ENCODE data around the gene INPP5D. TPM values are rescaled to one million over a fixed set of nuclear protein-coding genes. Genes with fewer than 3 reads are reported as not detected.
"Not testable (repeated sequence)": the region's sequence is repeated elsewhere in the genome, so short reads cannot be mapped to it uniquely, and the experiment has no call there.

INPP5D gene
- total RNA-seq, 1 experiment from 2014 or later = 0.74 TPM

DNA sequence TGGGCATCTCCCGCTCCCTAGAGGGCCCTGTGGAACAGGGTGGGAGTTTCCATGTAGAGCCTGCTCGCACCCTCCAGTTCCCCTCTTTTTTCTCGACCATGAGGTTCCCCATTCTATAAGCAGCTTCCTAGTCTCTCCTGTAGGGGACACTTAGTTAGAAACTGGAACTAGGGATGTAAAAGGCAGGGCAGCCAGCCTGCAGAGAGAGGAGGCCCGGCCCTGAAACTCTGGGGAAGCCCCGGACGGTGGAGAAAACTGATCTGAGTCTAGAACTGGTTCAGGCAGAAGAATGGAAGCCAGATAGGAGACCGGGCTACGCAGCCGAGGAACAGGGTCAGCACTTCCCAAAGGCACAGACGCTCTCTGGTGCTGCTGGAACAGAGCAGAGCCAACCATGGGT lies 139.7 kb downstream of the INPP5D start:
- no peaks in the 10 kb centered on the region for H3K27me3 ChIP-seq (ENCODE audit: insufficient read depth, low read depth)

DNA sequence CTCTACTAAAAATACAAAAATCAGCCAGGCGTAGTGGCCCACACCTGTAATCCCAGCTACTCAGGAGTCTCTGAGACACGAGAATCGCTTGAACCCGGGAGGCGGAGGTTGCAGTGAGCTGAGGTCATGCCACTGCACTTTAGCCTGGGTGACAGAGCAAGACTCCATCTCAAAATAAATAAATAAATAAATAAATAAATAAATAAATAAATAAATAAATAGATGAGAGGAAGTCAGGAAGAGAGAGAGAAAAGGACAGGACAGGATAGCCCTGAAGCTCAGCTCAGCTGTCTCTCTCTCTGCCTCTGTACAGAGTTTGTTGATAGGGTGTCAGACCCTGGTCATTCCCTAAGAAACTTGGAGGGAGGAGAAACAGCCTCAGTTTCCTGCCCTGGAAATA lies 140.6 kb downstream of the INPP5D start:
- H3K4me2 ChIP-seq; BruUV-seq (replicated peaks); POLR2A ChIA-PET (ENCODE audit: unreplicated experiment); DNase-seq; H3K27me3 ChIP-seq (ENCODE audit: insufficient read depth, low read depth); CTCF ChIA-PET; H3K4me3 ChIP-seq; H3K36me3 ChIP-seq (ENCODE audit: low read depth); H4K20me1 ChIP-seq (ENCODE audit: insufficient read depth); H3K79me2 ChIP-seq (ENCODE audit: low read depth); H3K27ac ChIP-seq; intact Hi-C loops (cut with micrococcal nuclease; ENCODE audit: unreplicated experiment); H3K4me1 ChIP-seq (replicated peaks; ENCODE audit: insufficient read depth); H3F3A ChIP-seq (ENCODE audit: insufficient read depth, low read depth); H2AFZ ChIP-seq; H3K9me3 ChIP-seq (ENCODE audit: insufficient read depth, low read depth); H3K9me2 ChIP-seq (ENCODE audit: insufficient read depth): not testable (repeated sequence)

More for the DNA sequence above, 139.7 kb downstream of the INPP5D start:
- Histone ChIP-seq H3K9me3 (ENCODE audit: insufficient read depth, low read depth) (no peaks in the 10 kb centered on the region), H4K20me1 (ENCODE audit: insufficient read depth) (no peaks in the 10 kb centered on the region), H3K36me3 (ENCODE audit: low read depth) (no peaks in the 10 kb centered on the region), H3K4me1 (replicated peaks; ENCODE audit: insufficient read depth) (no peaks in the 10 kb centered on the region), H3F3A (ENCODE audit: insufficient read depth, low read depth) (no peaks in the 10 kb centered on the region), H3K4me2 (no peak overlapping the region), H2AFZ (no peak overlapping the region), H3K9me2 (ENCODE audit: insufficient read depth) (no peaks in the 10 kb centered on the region), H3K79me2 (ENCODE audit: low read depth) (no peaks in the 10 kb centered on the region), H3K27ac (no peak overlapping the region), H3K4me3 (no peak overlapping the region)
- intact Hi-C loops (cut with micrococcal nuclease; ENCODE audit: unreplicated experiment) = no loop called here
- ChIA-PET CTCF (no interaction called here), POLR2A (ENCODE audit: unreplicated experiment) (no interaction called here)
- no peak for DNase-seq
- no peak for TF ChIP-seq EZH2 (IDR thresholded peaks at IDR 0.05; ENCODE audit: low read depth)
- TF ChIP-seq, protein P1, sequence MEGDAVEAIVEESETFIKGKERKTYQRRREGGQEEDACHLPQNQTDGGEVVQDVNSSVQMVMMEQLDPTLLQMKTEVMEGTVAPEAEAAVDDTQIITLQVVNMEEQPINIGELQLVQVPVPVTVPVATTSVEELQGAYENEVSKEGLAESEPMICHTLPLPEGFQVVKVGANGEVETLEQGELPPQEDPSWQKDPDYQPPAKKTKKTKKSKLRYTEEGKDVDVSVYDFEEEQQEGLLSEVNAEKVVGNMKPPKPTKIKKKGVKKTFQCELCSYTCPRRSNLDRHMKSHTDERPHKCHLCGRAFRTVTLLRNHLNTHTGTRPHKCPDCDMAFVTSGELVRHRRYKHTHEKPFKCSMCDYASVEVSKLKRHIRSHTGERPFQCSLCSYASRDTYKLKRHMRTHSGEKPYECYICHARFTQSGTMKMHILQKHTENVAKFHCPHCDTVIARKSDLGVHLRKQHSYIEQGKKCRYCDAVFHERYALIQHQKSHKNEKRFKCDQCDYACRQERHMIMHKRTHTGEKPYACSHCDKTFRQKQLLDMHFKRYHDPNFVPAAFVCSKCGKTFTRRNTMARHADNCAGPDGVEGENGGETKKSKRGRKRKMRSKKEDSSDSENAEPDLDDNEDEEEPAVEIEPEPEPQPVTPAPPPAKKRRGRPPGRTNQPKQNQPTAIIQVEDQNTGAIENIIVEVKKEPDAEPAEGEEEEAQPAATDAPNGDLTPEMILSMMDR (conservative IDR thresholded peaks at IDR 0.05) = no peak
- no TSS peak for BruUV-seq (replicated peaks)

DNA sequence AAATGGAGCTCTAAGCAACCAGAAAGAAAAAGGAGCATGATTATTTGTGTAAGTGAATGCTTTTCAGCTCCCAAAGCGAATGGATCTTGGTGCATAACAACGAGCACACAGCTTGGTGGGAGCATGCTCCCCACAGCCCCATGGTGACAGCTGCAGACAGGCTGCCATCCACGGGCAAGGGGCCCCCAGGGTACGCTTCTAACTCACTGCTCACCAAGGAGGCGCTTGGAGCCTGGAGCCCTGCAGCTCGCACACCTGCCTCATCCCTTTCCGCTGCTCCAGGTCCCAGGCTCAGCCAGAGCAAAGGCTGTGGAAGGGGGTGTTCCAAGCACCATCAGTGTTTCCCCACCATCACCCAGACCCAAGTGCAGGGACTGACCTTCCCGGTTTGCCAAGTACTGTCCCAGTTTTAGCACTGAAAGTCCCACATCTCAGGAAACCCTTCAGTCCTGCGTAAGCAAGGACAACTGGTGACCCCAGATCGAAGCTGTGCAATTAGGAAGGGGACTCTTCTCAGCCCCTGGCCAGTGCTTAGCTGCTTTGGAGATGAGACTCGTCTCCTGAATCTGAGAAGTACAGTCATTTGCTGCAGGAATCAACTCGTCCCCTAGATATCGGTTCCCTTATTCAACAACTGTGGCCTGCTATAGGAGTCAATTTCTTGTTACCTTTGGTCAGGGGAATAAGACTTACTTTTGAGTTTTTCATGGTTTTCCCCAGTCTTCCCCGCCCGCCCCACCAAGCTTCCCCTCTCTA lies 141.3 kb downstream of the INPP5D start:
- H3K4me3 ChIP-seq = no peak overlapping the region
- no peaks in the 10 kb centered on the region for H4K20me1 ChIP-seq (ENCODE audit: insufficient read depth)
- no peaks in the 10 kb centered on the region for H3K36me3 ChIP-seq (ENCODE audit: low read depth)
- H3K9me2 ChIP-seq (ENCODE audit: insufficient read depth) = no peaks in the 10 kb centered on the region
- no peak for DNase-seq
- no peak for TF ChIP-seq EZH2 (IDR thresholded peaks at IDR 0.05; ENCODE audit: low read depth)
- TF ChIP-seq, protein P1 (conservative IDR thresholded peaks at IDR 0.05) = no peak
- no peak overlapping the region for H2AFZ ChIP-seq
- intact Hi-C loops (cut with micrococcal nuclease; ENCODE audit: unreplicated experiment) = no loop called here
- no peak overlapping the region for H3K27ac ChIP-seq
- POLR2A ChIA-PET (ENCODE audit: unreplicated experiment) = no interaction called here
- CTCF ChIA-PET = no interaction called here
- BruUV-seq (replicated peaks) = no TSS peak
- H3K27me3 ChIP-seq (ENCODE audit: insufficient read depth, low read depth) = no peaks in the 10 kb centered on the region
- no peaks in the 10 kb centered on the region; the same call in 1 of the 2 replicates for H3F3A ChIP-seq (ENCODE audit: insufficient read depth, low read depth)
- no peaks in the 10 kb centered on the region for H3K9me3 ChIP-seq (ENCODE audit: insufficient read depth, low read depth)
- H3K4me1 ChIP-seq (replicated peaks; ENCODE audit: insufficient read depth) = no peaks in the 10 kb centered on the region
- H3K4me2 ChIP-seq = no peak overlapping the region
- H3K79me2 ChIP-seq (ENCODE audit: low read depth) = no peaks in the 10 kb centered on the region

DNA sequence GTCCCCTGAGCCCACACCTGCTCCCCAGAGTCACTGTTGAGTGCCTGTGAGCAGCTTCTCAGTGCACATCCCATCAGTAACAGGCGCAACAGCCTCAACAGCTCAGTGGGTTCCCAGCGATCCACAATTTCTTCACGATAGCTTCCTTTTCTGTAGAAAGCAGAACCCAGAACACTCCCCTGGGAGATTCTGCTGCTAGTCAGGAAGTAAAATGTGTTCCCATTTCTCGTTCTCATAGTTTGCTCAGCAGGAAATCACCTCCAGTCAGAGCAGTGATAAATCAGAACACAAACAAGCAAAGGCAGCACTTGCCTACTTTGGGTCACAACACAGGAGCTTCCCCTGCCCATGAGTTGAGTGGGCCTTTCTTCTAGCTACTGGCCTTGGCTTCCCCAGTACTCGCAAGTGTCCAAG lies 142.4 kb downstream of the INPP5D start:
- DNase-seq = no peak
- ChIA-PET POLR2A (ENCODE audit: unreplicated experiment) (no interaction called here), CTCF (no interaction called here)
- no peaks in the 10 kb centered on the region for H3K79me2 ChIP-seq (ENCODE audit: low read depth)
- BruUV-seq (replicated peaks) = no TSS peak
- H3K4me1 ChIP-seq (replicated peaks; ENCODE audit: insufficient read depth) = peaks cover 6% of the 10 kb centered on the region
- no peaks in the 10 kb centered on the region for H3K9me3 ChIP-seq (ENCODE audit: insufficient read depth, low read depth)
- H3K27me3 ChIP-seq (ENCODE audit: insufficient read depth, low read depth) = no peaks in the 10 kb centered on the region
- intact Hi-C loops (cut with micrococcal nuclease; ENCODE audit: unreplicated experiment) = no loop called here
- H4K20me1 ChIP-seq (ENCODE audit: insufficient read depth) = no peaks in the 10 kb centered on the region
- no peak overlapping the region for H2AFZ ChIP-seq
- no peak overlapping the region for H3K27ac ChIP-seq
- TF ChIP-seq, protein P1 (conservative IDR thresholded peaks at IDR 0.05) = no peak
- no peak for TF ChIP-seq EZH2 (IDR thresholded peaks at IDR 0.05; ENCODE audit: low read depth)
- H3K4me2 ChIP-seq = no peak overlapping the region
- H3K36me3 ChIP-seq (ENCODE audit: low read depth) = no peaks in the 10 kb centered on the region
- H3F3A ChIP-seq (ENCODE audit: insufficient read depth, low read depth) = no peaks in the 10 kb centered on the region; the same call in 1 of the 2 replicates
- no peaks in the 10 kb centered on the region for H3K9me2 ChIP-seq (ENCODE audit: insufficient read depth)
- no peak overlapping the region for H3K4me3 ChIP-seq

Data from PC-9 (cell line).